HG02943 (cell line): ENCODE results near the gene HSD17B12.

Source experiments
- ATAC-seq: cut with Tn5 transposase; IDR thresholded peaks from one replicate; pipeline ENCODE4 v1.9.1; 2021; ENCODE audit warnings: mild to moderate bottlenecking, low read depth, moderate library complexity; ENCODE audit not compliant: unreplicated experiment

HSD17B12 gene

GRCh38 chr11:43853781-43854180 lies 173.2 kb downstream of the HSD17B12 start:
- ATAC-seq, result no peak

GRCh38 chr11:43856993-43857392 lies 176.5 kb downstream of the HSD17B12 start:
- no peak for ATAC-seq

- ATAC-seq, result no peak
These were observed 180.6 kb downstream of the HSD17B12 start for GRCh38 chr11:43861141-43861540.

DNA sequence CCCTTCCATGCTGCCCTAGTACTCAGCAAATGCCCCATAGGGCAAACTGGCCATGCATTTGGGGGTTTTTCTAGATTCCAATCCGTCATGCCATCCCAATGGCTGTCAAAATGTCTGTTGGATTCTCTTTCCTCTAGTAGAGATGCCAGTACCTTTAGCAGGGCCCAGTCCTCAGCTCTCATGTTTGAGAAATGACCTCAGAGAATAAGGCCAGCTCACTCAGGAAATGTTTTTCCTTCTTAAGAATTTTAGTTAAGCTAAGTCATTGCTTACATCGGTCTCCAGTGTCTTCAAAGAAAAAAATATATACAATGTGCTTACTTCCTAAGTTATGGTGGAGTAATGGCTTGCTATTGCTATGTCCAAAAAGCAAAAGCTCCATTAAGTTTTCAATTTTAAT lies 186.0 kb downstream of the HSD17B12 start:
- no peak for ATAC-seq

DNA sequence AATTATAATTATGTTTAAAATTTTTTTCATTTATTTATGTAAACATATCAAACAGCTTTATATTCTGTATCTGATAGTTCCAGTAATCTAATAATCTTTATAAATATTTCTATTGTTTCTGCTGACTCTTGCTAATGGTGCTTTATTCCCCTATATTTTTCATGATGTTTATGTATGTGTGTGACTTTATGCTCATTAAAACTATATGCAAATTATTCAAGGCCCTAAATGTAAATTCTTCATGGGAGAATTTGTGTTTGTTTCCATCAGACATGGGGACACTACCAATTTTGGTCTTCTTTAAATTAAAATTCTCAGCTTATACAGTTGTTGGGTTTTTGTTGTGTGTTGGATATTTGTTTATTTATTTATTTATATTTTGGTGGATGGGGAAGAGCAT lies 186.4 kb downstream of the HSD17B12 start:
- no peak for ATAC-seq

- ATAC-seq, result peak; percentile 100
These were observed 188.5 kb downstream of the HSD17B12 start for GRCh38 chr11:43868852-43869567.

DNA sequence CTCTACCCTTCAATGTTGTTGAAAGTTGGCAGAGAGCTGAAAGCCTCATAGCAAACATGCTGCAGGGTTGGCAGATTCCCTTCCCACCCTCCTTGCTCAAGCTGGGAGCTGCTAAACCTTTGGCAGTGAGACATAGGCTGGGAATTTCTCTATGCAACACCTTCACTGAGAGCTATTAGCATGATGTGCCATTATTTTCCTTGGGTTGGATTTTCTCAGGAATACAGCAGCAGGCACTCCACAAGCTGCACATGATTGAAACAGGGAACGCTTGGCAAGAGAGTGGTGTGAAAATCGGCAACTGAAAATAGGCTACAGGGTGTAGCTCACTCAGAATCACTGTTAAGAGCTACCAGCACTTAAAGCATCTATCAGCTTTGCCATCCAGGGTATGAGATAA lies 190.5 kb downstream of the HSD17B12 start:
- ATAC-seq, result no peak

GRCh38 chr11:43872995-43873394 lies 192.5 kb downstream of the HSD17B12 start:
- ATAC-seq, result no peak

DNA sequence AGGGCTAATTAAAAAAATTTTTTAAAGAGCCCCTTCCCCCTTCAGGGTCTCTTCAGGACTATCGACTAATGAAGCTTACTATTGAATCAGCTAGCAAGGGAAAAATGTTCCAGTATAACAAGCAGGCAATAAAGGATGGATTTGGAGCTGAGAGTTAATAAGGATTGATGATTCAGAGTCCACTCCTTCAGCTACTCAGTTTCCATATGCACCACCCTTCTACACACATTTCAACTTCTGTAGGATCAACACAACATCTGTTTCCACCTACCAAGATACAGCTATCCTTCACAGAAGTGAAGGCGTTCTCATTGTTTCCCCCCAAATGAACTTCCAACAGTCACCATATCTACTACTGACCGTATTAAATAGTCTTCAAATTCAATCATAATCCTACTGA lies 193.5 kb downstream of the HSD17B12 start:
- ATAC-seq, result no peak

GRCh38 chr11:43874738-43875137 lies 194.2 kb downstream of the HSD17B12 start:
- peak; percentile 73 for ATAC-seq

DNA sequence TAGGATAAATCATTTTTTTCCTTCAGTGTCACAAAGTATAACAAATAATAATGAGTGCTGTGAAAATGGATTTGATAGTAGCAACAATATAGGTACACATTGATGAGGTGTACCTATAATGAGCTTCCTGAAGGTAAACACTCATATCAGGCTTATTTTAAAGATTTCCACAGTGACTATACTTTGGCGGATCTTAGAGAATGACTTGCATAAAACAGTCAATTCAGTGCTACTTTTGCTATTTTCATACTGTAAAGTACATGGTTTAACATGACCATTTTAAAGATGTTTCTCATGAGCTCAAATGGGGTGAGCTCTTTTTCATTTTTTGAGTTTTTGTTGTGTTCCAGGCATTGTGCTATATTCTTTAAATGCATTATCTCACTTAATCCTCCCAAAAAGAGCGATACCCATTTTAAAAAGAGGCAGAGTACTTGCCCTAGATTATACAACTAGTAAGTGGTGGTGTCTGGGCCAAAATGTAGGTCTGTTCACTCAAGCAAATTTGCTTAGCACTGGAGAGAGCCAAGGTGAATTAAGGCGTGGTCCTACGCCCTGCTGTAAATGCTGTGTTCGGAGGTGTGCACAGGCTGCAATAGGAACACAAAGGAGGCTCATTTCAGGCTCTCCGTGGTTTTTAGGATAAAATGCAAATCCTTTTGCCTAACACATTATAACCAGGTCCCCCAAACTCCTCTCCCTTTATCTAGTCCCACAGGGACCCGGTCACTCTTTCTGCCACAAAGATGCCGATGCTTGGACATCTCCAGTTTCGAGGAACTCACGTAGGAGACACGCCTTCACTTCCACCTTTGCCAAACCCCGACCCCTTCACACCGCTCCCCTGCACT lies 199.5 kb downstream of the HSD17B12 start:
- ATAC-seq, result peak; percentile 5

- ATAC-seq, result peak; percentile 95
These were observed 200.2 kb downstream of the HSD17B12 start, which contains the start of gene ALKBH3 for GRCh38 chr11:43880640-43881159. Gene ALKBH3 (plus strand): TSS chr11:43880831. CDS start chr11:43882653, 1,822 bp downstream.

DNA sequence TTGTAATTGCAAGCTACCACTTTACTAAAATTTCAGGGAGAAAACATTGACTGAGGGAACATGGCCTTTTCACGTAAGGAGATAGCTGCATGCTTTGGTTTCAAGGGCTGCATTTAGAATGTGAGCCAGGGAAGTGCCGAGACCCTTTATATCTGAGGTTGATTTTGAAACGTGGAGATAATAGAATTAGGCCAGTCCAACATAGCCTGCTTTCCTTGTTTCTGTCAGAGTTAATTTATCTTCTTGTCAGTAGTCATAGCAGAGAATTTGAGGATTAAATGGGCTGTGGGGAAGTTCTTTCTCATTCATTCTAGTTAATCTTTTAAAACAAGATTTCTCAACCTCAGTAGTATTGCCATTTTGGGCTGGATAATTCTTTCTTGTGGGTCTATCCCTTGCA lies 212.3 kb downstream of the HSD17B12 start:
- ATAC-seq, result no peak

GRCh38 chr11:43894546-43894945 lies 214.0 kb downstream of the HSD17B12 start:
- no peak for ATAC-seq

- no peak for ATAC-seq
These were observed 215.1 kb downstream of the HSD17B12 start for GRCh38 chr11:43895601-43896000.

- ATAC-seq, result no peak
These were observed 218.0 kb downstream of the HSD17B12 start for GRCh38 chr11:43898574-43898973.

- no peak for ATAC-seq
These were observed 218.6 kb downstream of the HSD17B12 start for GRCh38 chr11:43899094-43899493.

GRCh38 chr11:43901551-43901950 lies 221.0 kb downstream of the HSD17B12 start:
- no peak for ATAC-seq

- ATAC-seq, result no peak
These were observed 222.5 kb downstream of the HSD17B12 start for GRCh38 chr11:43903078-43903477.

- ATAC-seq, result no peak
These were observed 223.4 kb downstream of the HSD17B12 start for GRCh38 chr11:43903969-43904368.

- ATAC-seq, result no peak
These were observed 224.4 kb downstream of the HSD17B12 start for GRCh38 chr11:43904742-43905535.
